IMR-90 (cell line): ENCODE measurements around the gene TMOD1.

Source experiments
- POLR2A ChIP-seq: IDR thresholded peaks from 2 replicates; pipeline ENCODE4 v1.6.1; 2012; ENCODE audit warnings: mild to moderate bottlenecking, low read depth, low read length
- TF ChIP-seq, protein P1 (sequence below): conservative IDR thresholded peaks from 2 replicates; pipeline ENCODE4 v1.5.1; 2012; ENCODE audit warnings: mild to moderate bottlenecking, low read depth, low read length, improper control_type of control experiment

DNA sequence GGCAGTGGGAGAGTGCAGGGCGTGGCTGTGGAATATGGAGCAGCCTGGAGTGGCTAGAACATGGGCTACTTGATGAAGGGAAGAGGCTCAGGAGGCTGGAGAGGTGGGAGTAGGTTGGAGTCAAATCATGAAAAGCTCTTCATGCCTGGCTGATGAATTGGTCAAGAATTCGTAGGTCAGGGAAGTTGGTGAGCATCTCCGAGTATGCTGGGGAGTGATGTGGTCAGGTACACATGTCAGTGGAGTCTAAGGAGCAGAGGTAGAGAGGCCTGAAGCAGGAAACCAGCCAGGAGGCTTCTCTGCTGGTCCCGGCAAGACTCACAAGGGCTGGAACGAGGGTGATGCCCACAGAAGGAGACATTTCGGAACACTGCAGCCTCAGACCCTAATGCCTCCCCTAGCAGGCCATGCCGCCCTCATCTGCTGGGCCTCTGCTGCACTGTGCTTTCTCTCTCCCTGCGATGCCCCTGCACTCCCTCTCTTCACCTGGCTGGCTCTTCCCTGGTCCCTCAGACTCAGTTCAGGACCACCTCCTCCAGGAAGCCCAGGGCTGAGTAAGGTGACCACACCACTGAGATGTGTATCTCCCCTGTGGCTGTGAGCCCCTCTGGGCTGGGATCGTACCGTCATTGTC lies 33.6 kb downstream of the TMOD1 start:
- TF ChIP-seq, protein P1, sequence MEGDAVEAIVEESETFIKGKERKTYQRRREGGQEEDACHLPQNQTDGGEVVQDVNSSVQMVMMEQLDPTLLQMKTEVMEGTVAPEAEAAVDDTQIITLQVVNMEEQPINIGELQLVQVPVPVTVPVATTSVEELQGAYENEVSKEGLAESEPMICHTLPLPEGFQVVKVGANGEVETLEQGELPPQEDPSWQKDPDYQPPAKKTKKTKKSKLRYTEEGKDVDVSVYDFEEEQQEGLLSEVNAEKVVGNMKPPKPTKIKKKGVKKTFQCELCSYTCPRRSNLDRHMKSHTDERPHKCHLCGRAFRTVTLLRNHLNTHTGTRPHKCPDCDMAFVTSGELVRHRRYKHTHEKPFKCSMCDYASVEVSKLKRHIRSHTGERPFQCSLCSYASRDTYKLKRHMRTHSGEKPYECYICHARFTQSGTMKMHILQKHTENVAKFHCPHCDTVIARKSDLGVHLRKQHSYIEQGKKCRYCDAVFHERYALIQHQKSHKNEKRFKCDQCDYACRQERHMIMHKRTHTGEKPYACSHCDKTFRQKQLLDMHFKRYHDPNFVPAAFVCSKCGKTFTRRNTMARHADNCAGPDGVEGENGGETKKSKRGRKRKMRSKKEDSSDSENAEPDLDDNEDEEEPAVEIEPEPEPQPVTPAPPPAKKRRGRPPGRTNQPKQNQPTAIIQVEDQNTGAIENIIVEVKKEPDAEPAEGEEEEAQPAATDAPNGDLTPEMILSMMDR, result no peak
- no peak for TF ChIP-seq POLR2A
